HG03520 (cell line): Measurements from ENCODE around the gene REM1.
"Not testable (repeated sequence)": the region's sequence is repeated elsewhere in the genome, so short reads cannot be mapped to it uniquely, and the experiment has no call there.

Source experiments
- ATAC-seq: cut with Tn5 transposase; IDR thresholded peaks from one replicate; pipeline ENCODE4 v1.9.1; 2021; ENCODE audit warnings: mild to moderate bottlenecking, moderate library complexity; ENCODE audit not compliant: unreplicated experiment

The REM1 gene, protein sequence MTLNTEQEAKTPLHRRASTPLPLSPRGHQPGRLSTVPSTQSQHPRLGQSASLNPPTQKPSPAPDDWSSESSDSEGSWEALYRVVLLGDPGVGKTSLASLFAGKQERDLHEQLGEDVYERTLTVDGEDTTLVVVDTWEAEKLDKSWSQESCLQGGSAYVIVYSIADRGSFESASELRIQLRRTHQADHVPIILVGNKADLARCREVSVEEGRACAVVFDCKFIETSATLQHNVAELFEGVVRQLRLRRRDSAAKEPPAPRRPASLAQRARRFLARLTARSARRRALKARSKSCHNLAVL

DNA sequence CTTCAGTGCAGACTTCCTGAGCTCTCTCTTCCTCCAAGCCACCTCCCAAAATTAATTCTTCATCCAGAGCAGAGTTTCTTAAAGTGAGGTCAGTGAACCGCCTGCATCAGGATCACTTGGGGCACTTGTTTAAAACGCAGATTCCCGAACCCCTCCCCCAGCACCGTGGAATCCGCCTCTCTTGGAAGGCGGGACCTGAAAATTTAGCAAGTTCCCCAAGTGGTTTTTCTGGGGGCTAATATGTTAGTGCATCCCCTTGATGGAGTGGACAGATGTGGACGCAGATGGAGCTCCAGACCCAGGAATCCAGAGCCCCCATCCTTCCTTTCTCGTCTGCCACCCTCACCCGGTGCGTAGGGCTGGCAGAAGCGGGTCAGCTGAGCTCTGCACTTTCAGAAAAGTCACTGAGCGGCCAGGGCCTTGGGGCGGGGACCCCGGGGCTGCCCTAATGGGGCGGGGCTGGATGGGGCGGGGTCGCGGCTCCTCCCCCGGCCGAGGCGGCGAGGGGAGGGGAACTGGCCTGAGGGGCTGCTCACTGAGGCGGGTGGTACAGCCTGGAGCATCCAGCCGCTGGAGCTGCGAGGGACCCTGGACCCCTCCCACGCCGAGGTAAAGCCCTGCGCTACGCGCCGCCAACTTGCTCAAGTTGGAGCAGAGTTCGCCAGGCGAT lies at the start of gene REM1, which contains the start of gene DEFB124:
REM1 (plus strand) TSS at position 531 of the 670 bp plus-strand sequence. CDS start 1,158 bp downstream, outside the sequence.
DEFB124 (minus strand) TSS at position 370 of the 670 bp plus-strand sequence. CDS start 2,114 bp downstream, outside the sequence.
- ATAC-seq, result no peak

DNA sequence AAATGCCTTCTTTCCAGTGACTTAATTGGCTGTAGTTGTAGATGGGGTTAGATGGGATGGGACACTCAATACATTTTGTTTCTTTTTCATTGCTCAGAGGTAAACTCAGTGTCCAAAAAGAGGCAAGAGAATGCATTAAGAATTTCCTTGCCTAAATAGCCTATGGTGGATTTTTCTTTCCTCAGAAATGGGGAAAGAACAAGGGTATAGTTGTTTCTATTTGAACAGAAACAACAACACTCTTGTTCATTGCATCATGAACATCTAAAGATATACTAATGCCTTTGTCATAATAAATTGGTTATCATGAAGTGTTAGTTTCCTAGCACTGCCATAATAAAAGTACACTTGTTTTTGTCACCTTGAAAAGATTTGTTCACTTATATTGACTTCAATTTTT lies 49.3 kb upstream of the REM1 start:
- ATAC-seq, result no peak

DNA sequence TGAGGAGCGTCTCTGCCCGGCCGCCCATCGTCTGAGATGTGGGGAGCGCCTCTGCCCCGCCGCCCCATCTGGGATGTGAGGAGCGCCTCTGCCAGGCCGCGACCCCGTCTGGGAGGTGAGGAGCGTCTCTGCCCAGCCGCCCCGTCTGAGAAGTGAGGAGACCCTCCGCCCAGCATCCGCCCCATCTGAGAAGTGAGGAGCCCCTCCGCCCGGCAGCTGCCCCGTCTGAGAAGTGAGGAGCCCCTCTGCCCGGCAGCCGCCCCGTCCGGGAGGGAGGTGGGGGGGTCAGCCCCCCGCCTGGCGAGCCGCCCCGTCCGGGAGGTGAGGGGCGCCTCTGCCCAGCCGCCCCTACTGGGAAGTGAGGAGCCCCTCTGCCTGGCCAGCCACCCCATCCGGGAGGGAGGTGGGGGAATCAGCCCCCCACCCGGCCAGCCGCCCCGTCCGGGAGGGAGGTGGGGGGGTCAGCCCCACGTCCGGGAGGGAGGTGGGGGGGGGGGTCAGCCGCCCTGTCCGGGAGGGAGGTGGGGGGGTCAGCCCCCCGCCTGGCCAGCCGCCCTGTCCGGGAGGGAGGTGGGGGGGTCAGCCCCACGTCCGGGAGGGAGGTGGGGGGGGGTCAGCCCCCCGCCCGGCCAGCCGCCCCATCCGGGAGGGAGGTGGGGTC lies 48.1 kb upstream of the REM1 start:
- not testable (repeated sequence) for ATAC-seq

DNA sequence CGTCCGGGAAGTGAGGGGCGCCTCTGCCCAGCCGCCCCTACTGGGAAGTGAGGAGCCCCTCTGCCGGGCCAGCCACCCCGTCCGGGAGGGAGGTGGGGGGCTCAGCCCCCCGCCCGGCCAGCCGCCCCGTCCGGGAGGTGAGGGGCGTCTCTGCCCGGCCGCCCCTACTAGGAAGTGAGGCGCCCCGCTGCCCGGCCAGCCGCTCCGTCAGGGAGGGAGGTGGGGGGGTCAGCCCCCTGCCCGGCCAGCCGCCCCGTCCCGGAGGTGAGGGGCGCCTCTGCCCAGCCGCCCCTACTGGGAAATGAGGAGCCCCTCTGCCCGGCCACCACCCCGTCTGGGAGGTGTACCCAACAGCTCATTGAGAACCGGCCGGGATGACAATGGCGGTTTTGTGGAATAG lies 47.5 kb upstream of the REM1 start:
- not testable (repeated sequence) for ATAC-seq

DNA sequence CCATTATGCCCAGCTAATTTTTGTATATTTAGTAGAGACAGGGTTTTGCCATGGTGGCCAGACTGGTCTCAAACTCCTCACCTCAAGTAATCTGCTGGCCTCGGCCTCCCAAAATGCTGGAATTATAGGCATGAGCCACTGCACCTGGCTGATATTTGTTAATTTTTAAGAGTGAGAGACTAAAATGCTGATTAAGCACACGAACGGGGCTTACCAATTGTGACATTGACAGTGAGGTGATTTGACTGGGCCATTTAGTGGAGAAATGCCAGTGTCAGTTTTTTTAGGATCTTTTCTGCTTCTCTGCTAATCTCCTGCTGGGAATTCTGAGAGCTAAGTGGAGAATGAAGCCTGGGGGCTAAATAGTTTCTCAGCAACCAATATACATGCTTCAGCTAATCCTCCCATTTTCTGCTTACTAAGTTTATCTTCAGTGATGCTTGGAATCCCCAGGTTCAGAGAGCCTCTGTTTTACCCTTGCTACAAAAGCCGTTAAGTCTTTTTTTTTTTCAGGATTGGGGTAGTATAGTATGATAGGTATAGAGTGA lies 44.4 kb upstream of the REM1 start:
- no peak for ATAC-seq

DNA sequence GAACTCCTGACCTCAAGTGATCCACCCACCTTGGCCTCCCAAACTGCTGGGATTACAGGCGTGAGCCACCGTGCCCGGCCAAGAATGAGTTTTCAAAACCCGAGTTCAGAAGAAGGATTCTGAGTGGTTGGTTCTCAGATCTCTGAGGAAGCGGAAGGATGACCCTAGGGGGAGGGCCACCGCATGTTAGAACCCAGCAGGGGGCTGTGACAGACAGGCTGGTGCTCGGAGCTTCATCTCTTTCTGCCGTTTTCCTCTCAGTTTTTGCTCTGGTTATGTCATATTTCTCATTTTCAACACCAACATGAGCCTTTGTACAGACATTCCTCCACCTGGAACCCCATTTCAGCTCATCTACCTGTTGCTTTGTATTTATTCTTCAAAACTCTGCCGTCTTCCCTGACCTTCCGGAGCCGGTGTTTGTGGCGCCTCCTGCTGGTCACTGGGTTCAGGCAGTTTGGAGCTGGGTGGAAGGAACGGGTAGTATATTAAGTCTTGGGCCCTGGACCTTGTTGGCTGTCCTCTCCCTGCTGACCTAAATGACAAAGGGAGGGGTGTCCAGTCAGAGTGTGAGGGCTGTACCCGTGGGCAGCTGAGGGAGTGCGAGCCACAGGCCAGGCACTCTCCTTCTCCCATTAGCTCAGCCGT lies 35.0 kb upstream of the REM1 start, which contains the start of gene DEFB123:
DEFB123 (plus strand) TSS at position 621 of the 648 bp plus-strand sequence. CDS start 67 bp downstream, outside the sequence.
- ATAC-seq, result no peak

DNA sequence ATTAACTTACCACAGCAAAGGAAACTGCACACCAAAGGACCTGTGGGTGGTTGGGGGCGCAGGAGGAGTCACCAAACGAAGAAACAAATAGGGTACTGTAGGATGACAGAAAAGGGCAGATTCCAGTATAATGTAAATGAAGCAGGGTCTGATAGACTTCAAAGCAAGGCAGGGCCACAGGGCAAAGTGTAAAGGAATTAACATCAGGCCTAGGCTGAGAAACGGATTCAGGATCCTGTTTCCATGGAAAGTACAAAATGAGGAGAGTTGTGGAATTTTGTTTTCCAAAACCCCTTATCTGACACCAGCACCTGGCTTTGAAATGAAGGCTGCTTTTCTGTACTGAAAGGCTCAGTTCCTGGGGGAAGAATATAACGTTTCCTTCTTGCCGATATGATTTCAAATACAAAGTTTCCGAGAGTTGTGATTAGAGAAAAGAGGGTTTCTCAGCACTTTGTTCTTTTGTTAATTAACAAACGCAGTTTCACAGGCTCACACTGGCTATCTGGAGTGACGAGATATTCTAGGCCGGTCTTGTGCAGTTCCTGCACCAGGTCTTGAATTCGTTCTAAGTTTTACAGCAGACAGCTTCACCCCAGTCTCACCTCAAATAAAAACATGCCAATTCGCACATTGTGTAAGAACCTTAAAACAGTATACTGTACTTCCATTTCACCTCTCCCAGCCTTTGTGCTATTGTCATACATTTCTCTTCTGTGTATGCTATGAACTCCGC lies 28.8 kb upstream of the REM1 start:
- ATAC-seq, result no peak

DNA sequence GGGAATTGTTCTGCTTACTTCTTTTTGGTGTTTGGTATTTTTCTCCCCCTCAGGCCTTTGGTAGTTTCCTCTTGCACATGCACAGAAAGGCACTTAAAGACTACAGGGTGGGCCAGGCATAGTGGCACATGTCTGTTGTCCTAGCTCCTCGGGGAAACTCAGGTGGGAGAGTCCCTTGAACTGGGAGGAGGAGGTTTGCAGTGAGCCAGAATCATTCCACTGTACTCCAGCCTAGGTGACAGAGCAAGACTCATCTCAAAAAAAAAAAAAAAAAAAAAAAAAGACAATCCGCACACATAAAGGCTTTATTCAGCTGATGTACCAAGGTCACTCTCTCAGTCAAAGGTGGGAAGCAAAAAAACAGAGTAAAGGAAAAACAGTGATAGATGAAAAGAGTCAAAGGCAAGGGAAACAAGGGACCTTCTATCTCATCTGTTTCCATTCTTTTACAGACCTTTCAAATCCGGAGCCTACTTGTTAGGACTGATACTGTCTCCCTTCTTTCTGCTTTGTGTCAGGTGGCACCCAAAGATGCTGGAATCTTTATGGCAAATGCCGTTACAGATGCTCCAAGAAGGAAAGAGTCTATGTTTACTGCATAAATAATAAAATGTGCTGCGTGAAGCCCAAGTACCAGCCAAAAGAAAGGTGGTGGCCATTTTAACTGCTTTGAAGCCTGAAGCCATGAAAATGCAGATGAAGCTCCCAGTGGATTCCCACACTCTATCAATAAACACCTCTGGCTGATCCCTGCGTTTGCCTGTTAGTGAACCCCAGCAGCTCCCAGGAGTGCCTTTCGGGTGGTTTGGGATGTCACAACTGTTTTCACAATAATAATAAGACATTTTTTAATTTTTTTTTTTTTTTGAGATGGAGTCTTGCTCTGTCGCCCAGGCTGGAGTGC lies 25.3 kb upstream of the REM1 start:
- ATAC-seq, result no peak

DNA sequence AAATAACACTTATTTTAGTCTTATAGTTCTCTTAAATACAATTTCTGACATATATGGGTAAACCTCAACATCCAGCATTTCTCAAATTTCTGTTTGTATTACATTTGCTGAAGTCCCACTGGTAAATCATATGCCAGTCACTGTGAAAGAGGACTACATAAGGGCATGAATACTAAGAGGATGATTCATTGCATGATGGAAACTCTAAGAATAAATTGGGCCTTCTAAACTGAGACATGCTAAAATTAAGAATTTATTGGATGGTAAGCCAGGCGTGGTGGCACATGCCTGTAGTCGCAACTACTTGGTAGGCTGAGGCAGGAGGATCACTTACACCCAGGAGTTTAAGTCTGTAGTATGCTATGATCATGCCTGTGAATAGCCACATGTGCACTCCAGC lies 22.5 kb upstream of the REM1 start:
- no peak for ATAC-seq

DNA sequence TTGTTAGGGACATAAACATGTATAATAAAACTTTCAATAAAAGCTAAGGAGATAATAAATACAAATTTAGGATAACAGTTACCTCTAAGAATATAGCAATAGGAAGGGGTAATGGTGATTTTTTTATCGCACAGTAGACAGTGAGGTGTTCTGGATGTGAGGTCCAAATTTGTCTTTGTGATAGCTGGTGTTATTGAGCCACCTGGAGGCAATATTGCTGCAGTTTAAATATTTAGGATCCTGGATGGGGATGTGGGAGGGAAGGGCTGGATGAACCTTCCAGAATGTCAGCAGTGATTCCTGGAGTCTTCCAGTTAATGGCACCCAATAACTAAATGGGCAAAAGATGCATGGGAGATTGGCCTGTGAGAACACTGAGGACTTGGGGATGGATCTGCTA lies 20.7 kb upstream of the REM1 start:
- no peak for ATAC-seq

DNA sequence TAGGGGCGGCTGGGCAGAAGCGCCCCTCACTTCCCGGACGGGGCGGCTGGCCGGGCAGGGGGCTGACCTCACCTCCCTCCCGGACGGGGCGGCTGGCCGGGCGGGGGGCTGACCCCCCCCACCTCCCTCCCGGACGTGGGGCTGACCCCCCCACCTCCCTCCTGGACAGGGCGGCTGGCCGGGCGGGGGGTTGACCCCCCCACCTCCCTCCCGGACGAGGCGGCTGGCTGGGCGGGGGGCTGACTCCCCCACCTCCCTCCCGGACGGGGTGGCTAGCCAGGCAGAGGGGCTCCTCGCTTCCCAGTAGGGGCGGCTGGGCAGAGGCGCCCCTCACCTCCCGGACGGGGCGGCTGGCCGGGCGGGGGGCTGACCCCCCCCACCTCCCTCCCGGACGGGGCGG lies 4.1 kb upstream of the REM1 start:
- ATAC-seq, result not testable (repeated sequence)

DNA sequence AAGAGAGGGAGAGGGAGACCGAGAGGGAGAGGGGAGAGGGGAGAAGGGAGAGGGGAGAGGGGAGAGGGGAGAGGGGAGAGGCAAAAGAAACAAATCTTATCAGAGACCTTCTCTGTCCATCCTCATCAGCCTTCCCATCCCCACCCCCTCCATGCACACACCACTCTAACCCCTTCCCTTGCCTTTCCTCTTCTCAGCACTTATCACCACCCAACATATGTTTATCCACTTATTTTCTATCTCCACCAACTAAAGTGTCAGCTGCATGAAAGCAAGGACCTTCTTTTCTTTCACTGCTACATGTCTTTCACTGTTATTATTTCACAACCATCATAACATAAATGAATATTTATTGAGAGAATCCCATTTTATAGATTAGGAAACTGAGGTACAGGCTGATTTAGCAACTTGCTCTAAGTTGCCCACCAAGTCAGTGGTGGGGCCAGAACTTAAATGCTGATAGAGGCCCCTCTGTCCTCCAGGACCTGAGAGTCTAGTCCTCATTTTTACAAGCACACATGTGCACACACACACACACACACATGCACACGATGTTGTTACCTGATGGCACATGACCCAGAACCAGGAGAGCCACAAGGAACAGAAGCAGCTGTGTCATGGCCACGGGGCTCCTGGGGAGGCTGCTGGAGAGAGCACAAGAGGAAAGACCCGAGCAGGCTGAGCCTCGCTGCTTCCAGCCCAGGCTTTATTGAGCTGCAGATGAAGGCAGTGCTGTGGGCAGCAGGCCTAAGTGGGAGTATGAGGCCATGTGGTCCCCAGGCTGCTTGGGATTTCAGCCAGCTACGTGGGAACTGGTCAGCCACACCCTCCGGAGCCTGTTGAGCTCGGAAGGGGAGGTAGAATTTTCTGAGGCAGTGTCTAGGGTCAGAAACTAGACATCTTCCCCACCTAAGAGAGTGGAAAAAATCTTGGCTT lies 2.4 kb upstream of the REM1 start:
- no peak for ATAC-seq

DNA sequence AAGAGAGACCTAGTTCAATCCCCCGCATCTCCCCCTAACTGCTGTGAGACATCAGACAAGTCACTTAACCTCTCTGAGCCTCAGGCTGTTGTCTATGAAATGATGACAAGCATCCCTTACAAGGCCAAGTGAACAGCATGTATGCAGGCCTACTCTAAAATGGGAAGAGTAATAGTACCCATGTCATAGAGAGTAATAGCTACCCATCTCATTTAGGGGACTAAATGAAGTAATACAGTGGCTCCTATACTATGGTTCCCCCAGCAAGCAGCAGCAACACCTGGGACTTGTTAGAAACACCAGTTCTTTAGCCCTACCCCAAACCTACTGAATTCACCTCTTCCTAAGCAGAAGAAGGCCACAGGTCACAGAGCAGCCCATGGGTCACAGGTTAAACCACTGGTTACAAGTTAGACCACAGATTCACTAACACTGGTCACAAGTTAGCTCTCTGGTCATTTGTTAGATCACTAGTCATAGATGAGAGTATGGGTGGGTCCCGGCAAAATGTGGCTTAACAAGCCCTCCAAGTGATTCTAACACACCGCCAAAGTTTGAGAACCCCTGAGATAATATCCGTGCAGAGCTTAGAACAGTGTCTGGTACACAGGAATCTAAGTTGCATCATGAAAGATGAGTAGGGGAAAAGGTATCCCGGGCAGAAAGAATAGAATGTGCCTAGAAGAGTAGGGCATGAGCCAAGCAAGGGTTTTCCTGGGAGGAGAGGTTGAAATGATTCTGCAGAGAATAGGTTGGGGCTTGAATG lies 1.6 kb upstream of the REM1 start:
- peak; percentile 20 for ATAC-seq

DNA sequence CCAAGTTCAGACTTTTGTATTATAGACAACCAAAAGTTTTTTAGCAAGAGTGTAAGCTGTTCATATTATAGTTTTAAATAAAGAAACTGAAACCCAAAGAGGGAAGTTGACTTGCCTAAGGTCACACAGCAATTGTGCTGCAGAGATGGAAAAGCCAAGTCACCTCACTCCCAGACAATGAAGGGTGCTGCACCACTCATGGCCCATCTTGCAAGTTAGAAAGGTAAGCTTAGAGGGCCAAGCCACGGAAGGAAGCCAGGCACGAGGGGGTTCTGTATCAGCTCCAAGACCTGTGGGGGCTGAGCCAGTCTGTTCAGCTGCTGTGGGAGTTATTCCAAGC lies 1.0 kb upstream of the REM1 start:
- ATAC-seq, result peak; percentile 68

DNA sequence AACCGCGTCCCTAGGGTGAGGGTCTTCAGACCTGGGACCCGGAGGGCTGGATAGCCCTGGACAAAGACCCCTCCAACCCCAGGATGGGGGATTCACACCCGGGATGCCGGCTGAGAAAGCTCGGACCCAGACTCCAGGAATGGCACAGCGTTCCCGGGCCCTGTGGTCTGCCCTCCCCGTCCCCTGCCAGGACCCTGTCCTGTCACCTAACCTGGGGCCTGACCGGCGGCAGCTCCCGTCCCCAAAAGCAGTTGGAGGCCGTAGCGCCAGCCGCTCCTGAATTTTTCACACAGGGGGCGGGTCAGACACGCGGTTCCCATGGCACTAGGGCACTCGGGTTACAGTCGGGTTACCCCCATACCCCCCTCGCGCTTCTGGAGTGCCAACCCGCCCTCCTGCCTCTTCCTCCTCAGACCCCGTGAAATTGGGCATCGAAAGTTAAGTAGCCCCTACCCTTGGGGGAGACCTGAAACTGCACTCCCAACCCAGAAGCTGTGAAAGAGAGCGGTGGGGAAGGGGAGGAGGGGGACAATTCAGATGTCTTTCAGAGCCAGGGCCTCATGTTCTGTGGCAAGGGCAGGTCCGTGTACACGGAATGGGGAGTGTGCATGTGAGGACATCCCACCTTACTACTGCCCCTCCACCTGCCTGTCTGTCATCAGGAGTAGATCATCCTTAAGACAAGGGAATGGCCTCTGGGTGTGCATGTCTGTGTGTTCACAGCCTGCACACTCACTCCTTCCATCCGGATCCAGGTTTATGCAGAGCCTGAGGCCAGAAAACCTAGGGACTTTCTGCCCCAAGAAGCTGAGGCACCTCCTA lies 595 bp downstream of the REM1 start:
- no peak for ATAC-seq

DNA sequence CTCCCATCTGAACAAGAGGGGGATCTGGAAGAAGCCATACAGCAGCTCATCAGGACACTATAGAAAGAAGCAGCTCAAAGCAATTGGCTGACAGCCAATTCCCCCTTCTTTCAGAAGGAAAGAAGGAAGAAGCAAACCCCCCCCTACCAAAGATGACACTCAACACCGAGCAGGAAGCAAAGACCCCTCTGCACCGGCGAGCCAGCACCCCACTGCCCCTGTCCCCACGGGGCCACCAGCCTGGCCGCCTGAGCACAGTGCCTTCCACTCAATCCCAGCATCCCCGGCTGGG lies 1.2 kb downstream of the REM1 start:
- ATAC-seq, result no peak

DNA sequence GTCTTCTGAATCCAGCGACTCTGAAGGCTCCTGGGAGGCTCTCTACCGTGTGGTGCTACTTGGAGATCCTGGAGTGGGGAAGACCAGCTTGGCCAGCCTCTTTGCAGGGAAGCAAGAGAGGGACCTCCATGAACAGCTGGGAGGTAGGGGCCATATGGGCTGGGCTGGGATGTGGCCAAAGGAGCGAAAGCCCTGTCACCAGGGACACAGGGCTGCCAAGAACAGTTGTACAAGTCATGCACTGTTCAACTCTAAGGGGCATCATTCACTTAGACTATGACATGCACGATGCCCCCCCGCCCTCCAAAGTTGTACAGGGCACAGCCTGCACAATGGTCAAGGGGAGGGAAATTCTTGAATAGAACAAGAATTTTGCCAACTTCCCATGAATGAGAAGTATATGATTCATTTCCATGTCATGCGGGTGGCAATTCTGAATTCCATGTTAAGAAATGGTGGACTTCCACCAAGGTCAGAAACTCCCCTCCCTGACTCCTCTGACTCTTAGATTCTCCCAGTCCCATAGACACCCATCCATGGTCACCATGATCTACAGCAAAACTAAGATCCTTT lies 1.6 kb downstream of the REM1 start:
- ATAC-seq, result no peak
